Muscle of back (tissue), 11 donors: ENCODE measurements around the gene FYN. TPM values are rescaled to one million over a fixed set of nuclear protein-coding genes. Genes with fewer than 3 reads are reported as not detected.

Experiments
- DNase-seq, 3 donors: peaks; one replicate each; pipeline versions ENCODE4 v3.0.0 to v3.0.0-alpha.2; 2013
- polyA plus RNA-seq, 10 donors: library from polyadenylated mRNA; unstranded; fragments of 120-200 nt; gene quantifications; one replicate each; pipeline ENCODE4 v1.2.1, GENCODE V29; 2013; ENCODE audit not compliant: insufficient read length in 10 of 10

FYN gene
- polyA plus RNA-seq, 10 donors: 119 to 184 (median 154) TPM

DNA sequence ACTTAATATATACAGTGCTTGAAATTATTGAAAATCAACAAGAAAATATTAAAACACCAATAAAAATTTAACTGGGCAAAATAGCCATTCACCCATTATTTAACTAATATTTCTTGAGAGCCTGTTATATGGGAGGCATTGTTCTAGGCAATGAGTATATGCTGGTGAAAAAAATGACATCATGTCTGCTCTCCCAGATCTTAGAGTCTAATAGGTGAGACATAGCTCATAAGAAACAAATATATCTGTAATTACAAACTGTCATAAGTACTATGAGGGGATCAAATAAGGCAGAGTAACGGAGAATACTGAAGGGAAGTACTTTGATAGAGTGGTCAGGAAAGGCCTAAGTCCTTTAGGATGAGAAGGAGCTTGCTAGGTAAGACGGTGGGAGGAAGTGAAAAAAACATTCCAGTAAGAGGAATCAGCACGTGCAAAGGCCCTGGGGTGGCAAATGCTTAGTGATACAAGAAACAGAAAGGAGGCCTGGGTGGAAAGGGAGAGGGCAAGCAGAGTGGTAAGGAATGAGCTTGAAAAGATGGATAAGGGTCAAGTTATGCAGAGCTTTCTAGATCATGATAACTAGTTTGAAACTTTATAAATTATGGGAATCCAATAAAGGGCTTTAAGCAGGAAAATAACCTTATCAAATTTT lies 12.2 kb upstream of the FYN start:
- DNase-seq: no peak

DNA sequence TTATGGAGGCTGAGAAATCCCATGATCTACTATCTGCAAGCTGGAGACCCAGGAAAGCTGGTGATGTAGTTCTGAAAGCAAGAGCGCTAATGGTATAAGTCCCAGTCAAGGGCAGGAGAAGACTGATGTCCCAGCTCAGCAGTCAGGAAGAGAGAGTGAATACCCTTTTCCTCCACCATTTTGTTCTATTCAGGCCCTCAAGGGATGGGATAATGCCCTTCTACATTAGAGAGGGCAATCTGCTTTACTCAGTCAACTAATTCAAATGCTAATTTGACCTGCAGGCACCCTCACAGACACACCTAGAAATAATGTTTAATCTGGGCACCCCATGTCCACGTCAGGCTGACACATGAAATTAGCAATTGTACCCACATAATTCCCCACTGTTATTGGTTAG lies 10.8 kb upstream of the FYN start:
- DNase-seq: no peak

- peak in 1 of 3 donors; percentile 71 for DNase-seq
Observed at GRCh38 chr6:111880181-111880888, 7.1 kb upstream of the FYN start.

GRCh38 chr6:111875741-111876140 lies 2.5 kb upstream of the FYN start:
- no peak for DNase-seq

GRCh38 chr6:111874025-111874415 lies 768 bp upstream of the FYN start:
- peak in 1 of 3 donors; percentile 61 for DNase-seq

DNA sequence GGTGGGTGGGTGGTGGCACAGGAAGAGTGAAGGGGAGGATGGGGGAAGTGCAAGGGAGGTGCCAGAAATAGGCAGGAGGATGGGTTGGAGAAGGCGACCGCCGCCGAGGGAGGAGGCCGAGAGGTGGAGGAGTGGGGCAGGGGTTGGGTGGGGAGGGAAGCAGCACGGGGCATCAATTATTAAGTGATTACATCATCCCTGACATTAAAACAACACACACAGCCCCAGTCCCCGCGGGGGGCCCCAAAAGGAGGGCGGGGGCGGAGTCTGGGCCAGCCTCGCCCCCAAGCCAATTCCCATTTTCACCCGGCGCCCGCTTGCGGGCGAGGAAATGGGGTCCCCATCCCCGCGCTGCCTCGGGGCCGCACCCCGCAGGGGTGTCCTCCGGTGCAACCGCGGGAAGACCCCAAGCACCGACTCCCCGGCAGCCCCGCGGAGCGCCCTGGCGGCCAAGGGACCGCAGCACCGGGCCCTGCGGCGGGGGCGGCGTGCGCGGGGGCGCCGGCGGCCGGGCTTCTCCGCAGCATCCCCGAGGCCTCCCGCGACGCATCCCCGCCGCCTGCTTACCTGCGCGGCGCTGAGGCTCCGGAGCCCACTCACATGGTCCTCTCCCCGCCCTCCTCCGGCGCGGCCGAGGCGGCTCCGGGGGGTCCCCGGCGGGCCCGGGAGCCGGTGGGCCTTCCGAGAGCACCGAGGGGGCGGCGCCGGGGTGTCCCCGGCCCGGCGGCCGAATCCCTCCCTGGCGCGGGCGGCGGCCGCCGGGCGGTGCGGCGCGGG lies 663 bp downstream of the FYN start:
- DNase-seq: peak in 2 of 3 donors; percentile 27 to 90

- peak in 2 of 3 donors; percentile 38 to 64 for DNase-seq
Observed at GRCh38 chr6:111871725-111872400, 1.4 kb downstream of the FYN start.

DNA sequence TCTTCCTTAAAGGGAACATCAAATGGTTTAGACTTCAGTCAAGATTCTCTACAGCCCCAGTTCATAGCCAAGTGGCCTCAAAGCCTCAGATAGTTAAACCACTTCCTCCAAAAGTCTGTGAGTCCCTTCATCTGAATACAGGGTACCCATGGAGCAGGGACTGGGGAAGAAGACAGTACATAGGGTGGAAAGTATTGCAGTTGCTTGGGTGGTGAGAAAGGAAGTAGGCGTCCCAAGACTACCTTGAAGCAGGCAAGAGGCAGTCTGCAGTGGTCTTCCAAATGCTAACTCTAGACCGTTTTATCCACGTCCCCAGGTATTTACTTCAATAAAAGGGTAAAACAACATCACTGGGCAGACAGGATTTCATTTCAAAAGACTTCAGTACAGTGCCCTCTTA lies 2.0 kb downstream of the FYN start:
- peak in 2 of 3 donors; percentile 26 to 54 for DNase-seq

DNA sequence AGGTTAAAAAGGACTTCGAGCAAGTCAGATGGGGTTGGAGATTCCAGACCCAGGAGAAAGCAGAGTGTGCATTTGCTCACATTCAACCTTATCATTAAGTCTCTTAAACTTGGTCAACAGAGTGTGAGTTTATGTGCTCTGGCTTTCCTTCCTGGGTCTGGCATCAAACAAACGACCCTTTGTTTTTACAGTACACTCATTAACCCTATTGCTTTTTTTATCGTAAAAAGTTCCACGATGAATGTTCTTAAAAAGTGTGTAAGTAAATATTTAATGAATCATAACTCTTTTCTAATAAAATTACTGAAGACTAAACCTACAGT lies 2.5 kb downstream of the FYN start:
- DNase-seq: no peak

DNA sequence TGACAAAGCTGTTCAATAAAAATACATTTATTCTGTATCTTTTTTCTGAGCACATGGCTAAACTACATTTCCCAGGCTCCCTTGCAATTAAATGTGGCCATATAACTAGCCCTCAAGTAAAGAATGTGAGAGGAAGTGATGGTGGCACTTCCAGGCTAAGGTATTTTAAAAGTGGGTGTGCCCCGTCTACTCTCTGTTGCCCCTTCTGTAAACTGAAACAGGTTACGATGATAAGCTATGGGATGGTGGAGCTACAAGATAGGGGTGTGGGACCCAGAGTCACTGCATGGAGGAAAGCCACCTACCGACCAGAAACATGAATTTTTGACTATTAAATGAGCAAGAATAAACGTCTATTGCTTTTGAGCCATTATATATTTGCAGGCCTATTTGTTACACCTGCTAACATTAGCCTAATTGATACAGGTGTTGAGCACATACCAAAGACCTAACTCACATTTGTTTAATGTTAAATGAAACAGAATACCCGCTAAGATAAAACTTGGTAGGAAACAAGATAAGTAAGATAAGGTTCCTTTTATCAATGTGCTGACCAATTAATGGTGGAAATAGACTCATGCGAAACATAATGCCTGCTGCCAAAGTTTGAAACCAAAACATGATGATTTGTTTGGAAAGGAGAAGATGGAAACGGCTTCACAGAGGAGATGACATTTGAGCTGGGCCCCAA lies 3.1 kb downstream of the FYN start:
- DNase-seq: no peak

GRCh38 chr6:111866857-111867256 lies 6.4 kb downstream of the FYN start:
- DNase-seq: no peak

DNA sequence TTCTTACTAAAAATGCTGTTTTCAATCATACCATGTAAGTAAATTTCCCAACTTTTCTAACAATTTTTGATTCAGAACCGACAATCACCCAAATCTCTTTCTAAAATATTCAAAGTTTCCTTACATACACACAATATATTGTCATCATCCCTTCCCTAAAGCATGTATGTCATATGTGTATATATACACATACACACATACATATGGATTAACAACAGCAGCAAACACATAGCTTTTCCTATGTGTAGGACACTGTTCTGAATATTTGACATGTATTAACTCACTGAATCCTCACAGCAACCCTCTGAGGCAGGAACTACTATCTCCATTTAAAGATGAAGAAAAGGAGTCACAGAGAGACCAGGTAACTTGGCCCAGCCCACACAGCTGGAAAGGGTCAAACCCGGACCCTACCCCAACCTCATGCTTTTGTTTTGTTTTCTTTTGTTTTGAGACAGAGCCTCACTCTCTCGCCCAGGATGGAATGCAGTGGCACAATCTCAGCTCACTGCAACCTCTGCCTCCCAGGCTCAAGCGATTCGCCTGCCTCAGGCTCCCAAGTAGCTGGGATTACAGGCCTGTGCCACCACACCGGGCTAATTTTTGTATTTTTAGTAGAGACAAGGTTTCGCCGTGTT lies 7.2 kb downstream of the FYN start:
- no peak for DNase-seq

GRCh38 chr6:111865049-111865585 lies 8.1 kb downstream of the FYN start:
- no peak for DNase-seq

DNA sequence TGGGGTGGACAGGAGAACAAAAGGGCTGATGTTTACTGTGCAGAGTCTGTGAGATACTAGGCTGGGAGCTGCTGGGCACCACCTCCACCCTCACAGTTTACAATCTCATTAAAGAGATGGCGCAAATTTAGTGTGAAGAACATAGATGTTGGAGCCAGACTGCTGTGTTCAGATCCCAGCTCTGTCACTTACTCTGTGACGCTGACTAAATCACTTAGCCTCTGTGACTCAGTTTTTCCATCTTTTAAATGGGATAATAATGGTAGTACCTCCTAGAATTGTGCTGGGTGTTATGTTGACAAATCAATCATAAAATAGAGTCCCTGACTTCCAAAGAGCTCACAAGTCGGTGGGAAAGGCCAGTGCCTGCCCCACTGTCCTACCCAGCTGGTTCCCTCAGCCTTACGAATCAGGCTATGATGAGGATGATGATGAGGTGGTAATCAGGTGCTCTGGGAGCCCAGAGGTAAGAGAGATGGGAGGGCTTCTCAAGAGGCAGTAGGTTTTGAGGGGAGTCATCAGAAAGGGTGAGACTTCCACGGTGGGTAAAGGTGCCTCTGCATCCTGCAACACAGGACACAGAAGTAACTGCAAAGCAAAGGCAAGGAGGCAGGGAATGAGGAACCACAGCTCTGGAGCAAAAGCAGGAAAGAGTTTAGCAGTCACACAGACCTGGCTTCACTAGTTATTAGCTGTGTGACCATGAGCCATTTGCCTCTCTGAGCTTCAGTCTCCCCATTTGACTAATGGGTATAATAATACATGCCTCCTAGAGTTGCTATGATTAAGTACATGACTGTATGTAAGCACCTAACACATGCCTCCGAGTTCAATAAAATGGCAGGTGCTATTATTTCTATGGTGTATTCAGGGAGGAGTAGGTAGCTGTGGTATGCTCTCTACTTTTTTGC lies 8.9 kb downstream of the FYN start:
- DNase-seq: no peak

DNA sequence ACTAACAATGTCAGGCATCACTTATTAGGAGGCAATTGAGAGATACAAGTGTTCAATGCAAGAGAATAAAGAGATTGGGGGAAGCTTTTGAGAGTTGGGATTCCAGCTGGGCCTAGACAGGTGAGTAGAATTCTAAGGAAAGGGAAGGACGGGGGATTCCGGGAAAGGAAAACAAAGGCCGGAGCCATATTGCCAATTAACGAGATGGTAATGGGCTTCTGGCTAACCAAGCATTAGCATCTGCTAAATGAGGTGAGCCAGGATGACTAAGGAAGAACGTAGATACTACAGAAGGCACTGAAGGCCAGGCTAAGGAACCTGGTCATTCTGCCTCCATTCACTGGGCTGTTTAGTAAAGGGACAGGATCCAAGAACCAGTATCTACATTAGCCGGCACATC lies 10.5 kb downstream of the FYN start:
- DNase-seq: no peak

DNA sequence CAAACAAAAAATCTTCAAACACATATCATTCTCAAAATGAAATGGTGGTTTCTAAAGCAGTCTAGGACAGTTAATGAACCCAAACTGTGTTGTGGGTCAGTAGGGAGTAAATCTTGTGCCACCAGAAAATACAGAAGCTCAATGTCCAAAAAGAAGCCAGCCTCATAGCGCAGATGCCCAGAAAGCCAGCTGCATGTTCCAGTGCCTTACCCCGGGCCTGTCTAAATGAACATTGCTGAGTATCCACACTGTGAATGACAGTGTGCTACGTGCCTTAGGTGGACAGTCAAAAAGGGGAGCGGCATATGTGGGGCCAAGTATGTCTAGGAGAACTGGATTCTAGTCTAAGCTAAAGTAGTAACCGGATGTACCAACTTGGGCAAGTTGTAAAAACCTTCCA lies 10.9 kb downstream of the FYN start:
- no peak for DNase-seq

- no peak for DNase-seq
Observed at GRCh38 chr6:111861431-111861885, 11.8 kb downstream of the FYN start.

DNA sequence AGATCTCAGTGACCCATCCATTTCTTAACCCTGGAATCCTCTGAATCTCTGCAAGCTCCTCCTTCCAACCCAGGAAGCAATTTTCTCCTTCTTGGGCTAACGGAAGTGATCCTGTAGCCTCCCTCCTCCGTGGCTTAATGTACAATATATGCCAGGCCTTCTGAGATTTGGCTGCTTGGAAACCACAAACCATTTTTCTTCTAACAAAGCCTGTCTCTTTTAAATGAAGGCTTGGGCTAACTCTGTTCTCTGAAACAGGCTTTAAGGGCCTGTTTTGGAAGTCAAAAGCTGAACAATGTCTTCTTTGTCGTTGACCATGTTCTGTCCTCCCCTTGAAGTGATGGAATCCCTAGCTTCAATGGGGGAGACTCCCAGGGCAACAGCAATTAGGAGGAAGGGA lies 14.9 kb downstream of the FYN start:
- no peak for DNase-seq

- DNase-seq: no peak
Observed at GRCh38 chr6:111857674-111858337, 15.4 kb downstream of the FYN start.
